ENCODE data around the gene NTM.

DNA sequence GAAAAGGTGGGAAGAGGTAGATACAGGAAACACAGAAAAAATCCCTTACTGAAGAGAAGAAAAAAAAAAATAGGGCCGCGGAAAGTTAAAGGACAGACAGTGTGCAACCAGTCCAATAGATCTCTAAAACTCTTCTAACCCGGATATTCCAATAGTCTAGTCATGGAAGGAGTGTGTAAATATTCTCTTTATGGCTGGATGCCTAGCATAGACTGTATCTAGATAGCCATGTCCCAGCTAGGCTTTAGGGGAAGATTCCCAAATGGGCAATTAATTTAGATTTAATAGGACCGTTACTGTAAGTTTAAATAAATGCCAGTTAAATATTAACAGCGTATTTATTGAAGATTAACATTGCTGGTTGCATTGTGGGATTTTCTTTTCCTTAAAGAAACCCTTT, 532.7 kb downstream of the NTM start:
- TF ChIP-seq, protein P1, sequence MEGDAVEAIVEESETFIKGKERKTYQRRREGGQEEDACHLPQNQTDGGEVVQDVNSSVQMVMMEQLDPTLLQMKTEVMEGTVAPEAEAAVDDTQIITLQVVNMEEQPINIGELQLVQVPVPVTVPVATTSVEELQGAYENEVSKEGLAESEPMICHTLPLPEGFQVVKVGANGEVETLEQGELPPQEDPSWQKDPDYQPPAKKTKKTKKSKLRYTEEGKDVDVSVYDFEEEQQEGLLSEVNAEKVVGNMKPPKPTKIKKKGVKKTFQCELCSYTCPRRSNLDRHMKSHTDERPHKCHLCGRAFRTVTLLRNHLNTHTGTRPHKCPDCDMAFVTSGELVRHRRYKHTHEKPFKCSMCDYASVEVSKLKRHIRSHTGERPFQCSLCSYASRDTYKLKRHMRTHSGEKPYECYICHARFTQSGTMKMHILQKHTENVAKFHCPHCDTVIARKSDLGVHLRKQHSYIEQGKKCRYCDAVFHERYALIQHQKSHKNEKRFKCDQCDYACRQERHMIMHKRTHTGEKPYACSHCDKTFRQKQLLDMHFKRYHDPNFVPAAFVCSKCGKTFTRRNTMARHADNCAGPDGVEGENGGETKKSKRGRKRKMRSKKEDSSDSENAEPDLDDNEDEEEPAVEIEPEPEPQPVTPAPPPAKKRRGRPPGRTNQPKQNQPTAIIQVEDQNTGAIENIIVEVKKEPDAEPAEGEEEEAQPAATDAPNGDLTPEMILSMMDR (IDR thresholded peaks at IDR 0.05): no peak
- TF ChIP-seq POLR2A (IDR thresholded peaks at IDR 0.05): no peak

All from esophagus squamous epithelium (tissue), 4 donors.